ENCODE measurements around the gene TARBP1.

Gene TARBP1

DNA sequence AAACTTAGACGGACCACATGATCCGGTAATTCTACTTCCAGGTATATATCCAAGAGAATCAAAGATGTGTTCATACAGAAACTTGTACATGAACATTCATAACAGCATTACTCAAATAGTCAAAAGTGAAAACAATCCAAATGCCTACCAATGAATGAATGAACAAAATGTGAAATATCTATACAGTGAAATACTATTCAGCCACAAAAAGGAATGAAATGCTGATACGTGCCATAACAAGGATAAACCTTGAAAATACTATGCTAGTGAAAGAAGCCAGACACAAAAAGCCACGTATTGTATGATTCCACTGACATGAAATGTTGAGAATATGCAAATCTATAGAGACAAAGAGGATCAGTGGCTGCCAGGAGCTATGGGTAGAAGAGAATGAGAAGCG lies 18.3 kb downstream of the TARBP1 start:
- Mint-ChIP-seq H3K4me1 (ENCODE audit: low read depth) (no peaks in the 10 kb centered on the region), H3K27ac (no peak overlapping the region), H3K36me3 (ENCODE audit: low read depth) (peaks cover 34% of the 10 kb centered on the region), H3K4me3 (no peak overlapping the region), H3K9me3 (no peaks in the 10 kb centered on the region), H3K27me3 (ENCODE audit: low read depth) (no peaks in the 10 kb centered on the region)

DNA sequence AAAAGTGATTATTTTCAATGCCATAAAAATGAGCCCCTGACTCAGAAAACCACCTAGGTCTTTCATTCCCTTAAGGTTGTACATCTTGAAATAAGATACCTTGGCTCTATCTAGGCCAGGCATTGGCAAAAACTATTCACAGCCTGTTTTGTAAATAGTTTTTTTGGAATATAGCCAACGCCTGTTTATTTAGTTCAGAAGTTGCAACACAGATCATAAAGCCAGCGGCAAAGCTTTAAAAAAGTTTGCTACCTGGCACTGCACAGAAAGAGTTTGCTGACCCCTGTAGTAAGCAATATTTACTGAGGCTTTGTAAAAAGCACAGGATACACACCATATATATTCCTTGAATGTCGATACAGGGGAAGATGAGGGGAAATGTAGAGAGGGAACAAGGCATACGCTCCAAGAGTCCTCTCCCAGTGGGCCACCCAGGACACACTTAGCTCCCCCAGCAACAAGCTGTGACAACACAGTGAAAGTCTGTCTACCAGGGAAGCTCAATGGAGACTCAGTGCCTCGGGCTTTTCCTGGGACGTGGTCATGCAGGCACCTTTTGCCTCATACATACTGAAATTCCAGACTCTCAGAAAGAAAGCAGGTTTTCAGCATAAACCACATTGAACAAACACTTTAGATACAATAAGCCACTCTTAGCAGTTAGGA lies 20.5 kb downstream of the TARBP1 start:
- H3K27me3 Mint-ChIP-seq (ENCODE audit: low read depth) = no peaks in the 10 kb centered on the region
- H3K27ac Mint-ChIP-seq = no peak overlapping the region
- no peaks in the 10 kb centered on the region for H3K9me3 Mint-ChIP-seq
- H3K4me3 Mint-ChIP-seq = no peak overlapping the region
- peaks cover 30% of the 10 kb centered on the region for H3K36me3 Mint-ChIP-seq (ENCODE audit: low read depth)
- H3K4me1 Mint-ChIP-seq (ENCODE audit: low read depth) = peaks cover 4% of the 10 kb centered on the region

- Mint-ChIP-seq H3K4me3 (no peak overlapping the region), H3K36me3 (ENCODE audit: low read depth) (peaks cover 23% of the 10 kb centered on the region), H3K9me3 (no peaks in the 10 kb centered on the region), H3K4me1 (ENCODE audit: low read depth) (peaks cover 7% of the 10 kb centered on the region), H3K27me3 (ENCODE audit: low read depth) (no peaks in the 10 kb centered on the region), H3K27ac (no peak overlapping the region)
Observed at GRCh38 chr1:234454926-234455325, 24.1 kb downstream of the TARBP1 start.

- peaks cover 33% of the 10 kb centered on the region for H3K36me3 Mint-ChIP-seq (ENCODE audit: low read depth)
Observed at GRCh38 chr1:234452406-234452965, 26.5 kb downstream of the TARBP1 start.

DNA sequence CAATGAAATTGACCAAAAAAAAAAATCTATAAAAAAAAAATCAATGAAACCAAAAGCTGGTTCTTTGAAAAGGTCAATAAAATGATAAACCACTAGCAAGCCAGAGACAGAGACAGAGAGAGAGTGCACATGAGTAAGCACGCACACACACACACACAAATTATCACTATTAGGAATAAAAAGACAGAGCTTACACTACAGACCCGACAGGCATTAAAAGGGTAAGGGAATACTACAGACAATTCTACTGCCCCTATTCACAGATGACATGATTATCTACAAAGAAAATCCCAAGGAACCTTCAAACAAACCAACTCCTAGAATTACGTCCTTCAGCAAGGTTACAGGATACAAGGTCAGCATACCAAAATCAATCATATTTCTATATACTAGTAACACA lies 38.6 kb downstream of the TARBP1 start:
- Mint-ChIP-seq H3K4me3 (no peak overlapping the region), H3K4me1 (ENCODE audit: low read depth) (peaks cover 4% of the 10 kb centered on the region), H3K27me3 (ENCODE audit: low read depth) (no peaks in the 10 kb centered on the region), H3K27ac (no peak overlapping the region), H3K9me3 (peaks cover 15% of the 10 kb centered on the region), H3K36me3 (ENCODE audit: low read depth) (peaks cover 51% of the 10 kb centered on the region)

More at GRCh38 chr1:234452406-234452965, 26.5 kb downstream of the TARBP1 start:
- Mint-ChIP-seq H3K27ac (no peak overlapping the region), H3K4me1 (ENCODE audit: low read depth) (peaks cover 7% of the 10 kb centered on the region), H3K27me3 (ENCODE audit: low read depth) (no peaks in the 10 kb centered on the region), H3K4me3 (no peak overlapping the region), H3K9me3 (no peaks in the 10 kb centered on the region)

DNA sequence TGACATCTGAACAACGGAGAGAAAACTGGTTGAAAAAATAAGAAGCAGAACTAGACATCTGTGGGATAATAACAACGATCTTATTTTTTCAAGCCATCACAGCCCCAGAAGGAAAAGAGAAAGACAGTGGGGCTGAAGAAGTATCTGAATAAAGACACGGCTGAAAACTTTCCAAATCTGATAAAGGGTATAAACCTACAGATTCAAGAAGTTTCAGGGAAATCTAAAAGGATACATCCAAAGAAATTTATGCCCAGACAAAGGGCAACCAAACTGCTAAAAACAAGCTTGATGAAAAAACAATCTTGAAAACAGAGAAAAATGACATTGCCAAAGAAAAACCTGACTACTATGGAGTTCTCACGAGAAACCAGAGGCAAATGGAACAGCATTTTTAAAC lies 40.4 kb downstream of the TARBP1 start:
- H3K27ac Mint-ChIP-seq = no peak overlapping the region
- H3K27me3 Mint-ChIP-seq (ENCODE audit: low read depth) = no peaks in the 10 kb centered on the region
- H3K9me3 Mint-ChIP-seq = peaks cover 15% of the 10 kb centered on the region
- H3K4me1 Mint-ChIP-seq (ENCODE audit: low read depth) = peaks cover 4% of the 10 kb centered on the region
- peaks cover 55% of the 10 kb centered on the region for H3K36me3 Mint-ChIP-seq (ENCODE audit: low read depth)
- H3K4me3 Mint-ChIP-seq = no peak overlapping the region

DNA sequence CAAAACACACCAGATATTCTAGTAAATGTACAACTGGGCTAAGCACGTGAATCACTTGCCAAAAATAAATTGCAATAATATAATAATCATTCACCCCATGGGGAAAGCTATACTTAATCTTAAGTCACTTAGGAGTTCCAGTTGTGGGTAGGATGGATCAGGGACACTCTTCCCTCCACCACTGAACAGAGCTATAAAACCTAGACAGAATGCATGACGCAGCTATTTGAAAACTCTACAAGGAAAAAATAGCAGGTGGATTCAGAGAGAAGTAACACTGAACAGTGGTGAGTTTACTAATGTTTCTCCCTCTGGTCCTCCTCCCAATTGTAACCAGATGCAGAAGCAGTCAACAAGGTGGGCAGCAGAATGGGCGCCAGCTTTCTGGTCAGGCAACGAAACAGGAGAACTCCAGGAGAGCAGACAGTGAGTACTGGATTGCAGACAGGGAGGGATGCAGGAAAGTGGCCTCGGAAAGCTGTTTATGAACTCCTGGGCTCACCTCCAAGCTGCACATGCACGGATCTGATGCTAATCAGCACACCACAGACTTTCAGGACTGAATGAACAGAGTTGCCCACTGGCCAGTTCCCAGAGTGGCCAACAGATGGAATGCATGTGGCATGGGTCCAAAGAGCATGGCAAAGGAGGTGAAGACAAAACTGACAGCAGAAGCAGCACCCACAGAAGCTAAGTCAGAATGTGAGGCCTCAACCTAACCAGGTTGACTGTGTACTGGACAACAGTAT lies 41.4 kb downstream of the TARBP1 start:
- peaks cover 15% of the 10 kb centered on the region for H3K9me3 Mint-ChIP-seq
- peaks cover 8% of the 10 kb centered on the region for H3K4me1 Mint-ChIP-seq (ENCODE audit: low read depth)
- peaks cover 56% of the 10 kb centered on the region for H3K36me3 Mint-ChIP-seq (ENCODE audit: low read depth)
- no peak overlapping the region for H3K27ac Mint-ChIP-seq
- H3K4me3 Mint-ChIP-seq = no peak overlapping the region
- no peaks in the 10 kb centered on the region for H3K27me3 Mint-ChIP-seq (ENCODE audit: low read depth)

GRCh38 chr1:234435620-234436019 lies 43.4 kb downstream of the TARBP1 start:
- Mint-ChIP-seq H3K4me3 (no peak overlapping the region), H3K4me1 (ENCODE audit: low read depth) (peaks cover 8% of the 10 kb centered on the region), H3K9me3 (peaks cover 13% of the 10 kb centered on the region), H3K36me3 (ENCODE audit: low read depth) (peaks cover 52% of the 10 kb centered on the region), H3K27ac (no peak overlapping the region), H3K27me3 (ENCODE audit: low read depth) (no peaks in the 10 kb centered on the region)

GRCh38 chr1:234434706-234435105 lies 44.3 kb downstream of the TARBP1 start:
- no peak overlapping the region for H3K27ac Mint-ChIP-seq
- H3K36me3 Mint-ChIP-seq (ENCODE audit: low read depth) = peaks cover 50% of the 10 kb centered on the region
- no peak overlapping the region for H3K4me3 Mint-ChIP-seq
- H3K9me3 Mint-ChIP-seq = peaks cover 5% of the 10 kb centered on the region
- H3K4me1 Mint-ChIP-seq (ENCODE audit: low read depth) = peaks cover 13% of the 10 kb centered on the region
- no peaks in the 10 kb centered on the region for H3K27me3 Mint-ChIP-seq (ENCODE audit: low read depth)

DNA sequence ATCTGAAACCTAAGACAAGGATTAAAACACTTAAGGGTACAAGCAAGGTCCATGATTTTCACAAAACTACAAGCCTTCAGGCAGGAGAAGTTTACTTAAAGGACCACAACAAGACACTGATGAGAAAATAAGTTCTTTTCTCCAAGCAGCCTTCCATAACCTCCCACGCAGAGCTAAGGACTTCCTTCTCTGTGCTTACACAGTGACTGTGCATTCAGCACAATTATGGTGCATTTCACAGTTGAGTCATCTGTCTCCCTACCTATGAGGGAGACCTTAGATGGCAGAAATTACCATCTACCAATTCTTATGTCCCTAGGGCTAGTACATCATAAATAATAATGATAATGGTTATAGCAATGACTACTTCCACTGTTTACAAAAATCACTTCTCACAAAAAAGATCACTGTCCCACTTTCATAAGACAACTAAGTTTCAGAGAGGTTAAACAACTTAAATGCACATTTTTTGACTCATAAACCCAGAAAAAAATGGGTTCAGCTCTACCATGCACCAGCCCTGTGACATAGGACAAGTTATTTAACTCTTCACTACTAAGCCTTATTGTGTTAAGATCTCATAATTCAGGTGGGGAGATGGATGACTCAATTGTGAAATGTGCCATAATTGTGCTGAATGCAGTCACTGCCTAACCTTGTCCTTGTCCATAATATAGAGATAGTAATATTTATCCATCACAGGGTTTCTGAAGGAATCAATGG lies 45.3 kb downstream of the TARBP1 start:
- Mint-ChIP-seq H3K4me3 (no peak overlapping the region), H3K27ac (no peak overlapping the region), H3K27me3 (ENCODE audit: low read depth) (no peaks in the 10 kb centered on the region), H3K4me1 (ENCODE audit: low read depth) (peaks cover 13% of the 10 kb centered on the region), H3K36me3 (ENCODE audit: low read depth) (peaks cover 51% of the 10 kb centered on the region), H3K9me3 (no peaks in the 10 kb centered on the region)

- Mint-ChIP-seq H3K9me3 (no peaks in the 10 kb centered on the region), H3K4me3 (no peak overlapping the region), H3K36me3 (ENCODE audit: low read depth) (peaks cover 53% of the 10 kb centered on the region), H3K27me3 (ENCODE audit: low read depth) (no peaks in the 10 kb centered on the region), H3K4me1 (ENCODE audit: low read depth) (peaks cover 11% of the 10 kb centered on the region), H3K27ac (no peak overlapping the region)
Observed at GRCh38 chr1:234431255-234431654, 47.7 kb downstream of the TARBP1 start.

DNA sequence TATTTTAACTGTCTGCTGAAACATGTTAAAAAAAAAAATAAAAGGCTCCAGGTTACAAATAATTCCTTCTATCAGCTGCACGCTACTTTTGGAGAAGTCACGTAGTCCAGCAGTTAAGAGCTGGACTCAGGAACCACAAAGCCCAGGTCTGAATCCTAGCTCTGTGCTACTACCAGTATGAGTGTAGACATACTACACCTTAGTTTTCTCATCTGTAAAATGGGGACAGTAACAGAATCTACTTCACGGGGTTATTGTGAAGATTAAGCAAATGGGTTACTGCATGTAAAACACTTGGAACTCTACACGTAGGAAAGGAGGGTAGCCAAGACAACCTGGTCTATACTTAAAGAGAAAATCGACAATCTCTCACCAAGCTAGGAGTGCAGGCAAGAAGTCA lies 48.3 kb downstream of the TARBP1 start:
- H3K4me1 Mint-ChIP-seq (ENCODE audit: low read depth) = peaks cover 11% of the 10 kb centered on the region
- H3K27ac Mint-ChIP-seq = no peak overlapping the region

DNA sequence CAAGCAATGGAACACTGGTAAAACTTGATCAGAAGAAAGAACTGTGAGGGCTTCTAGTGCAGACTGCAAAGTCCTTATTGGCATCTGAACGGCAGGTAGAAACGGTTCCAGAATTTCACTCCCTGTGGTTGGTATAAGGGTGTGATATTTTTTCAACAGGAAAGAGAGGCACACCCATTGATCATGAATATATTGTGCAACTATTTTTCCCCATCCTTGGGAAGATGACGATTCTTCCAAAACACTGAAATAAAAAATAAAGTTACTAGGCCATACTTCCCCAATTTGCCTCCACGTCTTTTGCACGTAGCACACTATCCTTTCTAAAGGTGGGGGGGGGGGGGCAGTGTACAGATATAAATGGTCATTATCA lies 49.6 kb downstream of the TARBP1 start:
- peaks cover 11% of the 10 kb centered on the region for H3K4me1 Mint-ChIP-seq (ENCODE audit: low read depth)
- no peak overlapping the region for H3K4me3 Mint-ChIP-seq
- no peaks in the 10 kb centered on the region for H3K9me3 Mint-ChIP-seq
- H3K27me3 Mint-ChIP-seq (ENCODE audit: low read depth) = no peaks in the 10 kb centered on the region
- no peak overlapping the region for H3K27ac Mint-ChIP-seq
- peaks cover 45% of the 10 kb centered on the region for H3K36me3 Mint-ChIP-seq (ENCODE audit: low read depth)

More for the DNA sequence above, 48.3 kb downstream of the TARBP1 start:
- H3K27me3 Mint-ChIP-seq (ENCODE audit: low read depth) = no peaks in the 10 kb centered on the region
- no peaks in the 10 kb centered on the region for H3K9me3 Mint-ChIP-seq
- peaks cover 53% of the 10 kb centered on the region for H3K36me3 Mint-ChIP-seq (ENCODE audit: low read depth)
- no peak overlapping the region for H3K4me3 Mint-ChIP-seq

GRCh38 chr1:234427950-234428646 lies 50.9 kb downstream of the TARBP1 start:
- H3K9me3 Mint-ChIP-seq = no peaks in the 10 kb centered on the region
- H3K4me3 Mint-ChIP-seq = no peak overlapping the region
- H3K27ac Mint-ChIP-seq = no peak overlapping the region
- peaks cover 43% of the 10 kb centered on the region for H3K36me3 Mint-ChIP-seq (ENCODE audit: low read depth)
- no peaks in the 10 kb centered on the region for H3K27me3 Mint-ChIP-seq (ENCODE audit: low read depth)
- H3K4me1 Mint-ChIP-seq (ENCODE audit: low read depth) = peaks cover 4% of the 10 kb centered on the region
